ENCODE data around the gene CCDC186.
"Not testable (repeated sequence)": the region's sequence is repeated elsewhere in the genome, so short reads cannot be mapped to it uniquely, and the experiment has no call there.

Gene CCDC186

GRCh38 chr10:114173603-114173920 lies 441 bp downstream of the CCDC186 start:
- no peak for DNase-seq (ENCODE audit: low spot score)

GRCh38 chr10:114172776-114173602 lies 1.0 kb downstream of the CCDC186 start:
- DNase-seq (ENCODE audit: low spot score) = no peak

- no peak for DNase-seq (ENCODE audit: low spot score)
Observed at GRCh38 chr10:114172216-114172615, 1.8 kb downstream of the CCDC186 start.

GRCh38 chr10:114168450-114169009 lies 5.5 kb downstream of the CCDC186 start:
- DNase-seq (ENCODE audit: low spot score) = no peak

GRCh38 chr10:114167985-114168384 lies 6.0 kb downstream of the CCDC186 start:
- no peak for DNase-seq (ENCODE audit: low spot score)

- no peak for DNase-seq (ENCODE audit: low spot score)
Observed at GRCh38 chr10:114166494-114166893, 7.5 kb downstream of the CCDC186 start.

GRCh38 chr10:114166043-114166442 lies 8.0 kb downstream of the CCDC186 start:
- no peak for DNase-seq (ENCODE audit: low spot score)

GRCh38 chr10:114163062-114163461 lies 10.9 kb downstream of the CCDC186 start:
- no peak for DNase-seq (ENCODE audit: low spot score)

- no peak for DNase-seq (ENCODE audit: low spot score)
Observed at GRCh38 chr10:114157912-114158311, 16.1 kb downstream of the CCDC186 start.

- no peak for DNase-seq (ENCODE audit: low spot score)
Observed at GRCh38 chr10:114151892-114152291, 22.1 kb downstream of the CCDC186 start.

GRCh38 chr10:114151486-114151885 lies 22.5 kb downstream of the CCDC186 start:
- no peak for DNase-seq (ENCODE audit: low spot score)

GRCh38 chr10:114149476-114149875 lies 24.5 kb downstream of the CCDC186 start:
- not testable (repeated sequence) for DNase-seq (ENCODE audit: low spot score)

GRCh38 chr10:114143160-114143559 lies 30.8 kb downstream of the CCDC186 start:
- no peak for DNase-seq (ENCODE audit: low spot score)

GRCh38 chr10:114142018-114142417 lies 32.0 kb downstream of the CCDC186 start:
- DNase-seq (ENCODE audit: low spot score) = no peak

- not testable (repeated sequence) for DNase-seq (ENCODE audit: low spot score)
Observed at GRCh38 chr10:114140827-114141226, 33.2 kb downstream of the CCDC186 start.

GRCh38 chr10:114140036-114140435 lies 34.0 kb downstream of the CCDC186 start:
- no peak for DNase-seq (ENCODE audit: low spot score)

- DNase-seq (ENCODE audit: low spot score) = no peak
Observed at GRCh38 chr10:114138581-114138980, 35.4 kb downstream of the CCDC186 start.

- no peak for DNase-seq (ENCODE audit: low spot score)
Observed at GRCh38 chr10:114135476-114135875, 38.5 kb downstream of the CCDC186 start.

GRCh38 chr10:114131094-114131493 lies 42.9 kb downstream of the CCDC186 start:
- peak; percentile 28 for DNase-seq (ENCODE audit: low spot score)

- no peak for DNase-seq (ENCODE audit: low spot score)
Observed at GRCh38 chr10:114121031-114121430, 53.0 kb downstream of the CCDC186 start.

GRCh38 chr10:114118514-114118913 lies 55.5 kb downstream of the CCDC186 start:
- DNase-seq (ENCODE audit: low spot score) = no peak

GRCh38 chr10:114117728-114118127 lies 56.3 kb downstream of the CCDC186 start:
- no peak for DNase-seq (ENCODE audit: low spot score)

GRCh38 chr10:114115661-114116445 lies 58.1 kb downstream of the CCDC186 start:
- no peak for DNase-seq (ENCODE audit: low spot score)

Measured in Ammon's horn (tissue), 1 donor.